Endodermal cell (in vitro differentiated cells): Measurements from ENCODE around the gene FHDC1. TPM values are rescaled to one million over a fixed set of nuclear protein-coding genes. Genes with fewer than 3 reads are reported as not detected.

Source experiments
- DNase-seq: peaks from one replicate; pipeline ENCODE4 v3.0.0-alpha.2; 2017
- H3K27ac ChIP-seq: 2 replicates; pipeline ENCODE4 v1.5.1; 2013; ENCODE audit warnings: mild to moderate bottlenecking, low read depth, low read length, moderate library complexity
- H3K27me3 ChIP-seq: 2 replicates; pipeline ENCODE4 v1.6.1; 2013; ENCODE audit warnings: mild to moderate bottlenecking, low read length, moderate library complexity; ENCODE audit not compliant: insufficient read depth, control insufficient read depth, poor library complexity, severe bottlenecking
- H3K36me3 ChIP-seq: 2 replicates; pipeline ENCODE4 v1.7.0; 2013; ENCODE audit warnings: mild to moderate bottlenecking, low read length, moderate library complexity; ENCODE audit not compliant: control insufficient read depth, insufficient read depth
- H3K4me1 ChIP-seq: one replicate; pipeline ENCODE4 v1.7.0; 2013; ENCODE audit warnings: low read length; ENCODE audit not compliant: control insufficient read depth, insufficient read depth
- H3K4me3 ChIP-seq: 2 replicates; pipeline ENCODE4 v1.5.1; 2013; ENCODE audit warnings: mild to moderate bottlenecking, low read length, moderate library complexity
- H3K9ac ChIP-seq: 2 replicates; pipeline ENCODE4 v1.6.1; 2013; ENCODE audit warnings: mild to moderate bottlenecking, low read length, moderate library complexity; ENCODE audit not compliant: poor library complexity, severe bottlenecking; ENCODE audit errors: extremely low read depth
- H3K9me3 ChIP-seq: 2 replicates; pipeline ENCODE4 v1.6.1; 2013; ENCODE audit warnings: mild to moderate bottlenecking, low read length, moderate library complexity; ENCODE audit not compliant: control insufficient read depth
- H3K27ac Mint-ChIP-seq: 2 replicates; pipeline ENCODE4 v1.8.0; 2020; ENCODE audit warnings: mixed read lengths
- H3K27me3 Mint-ChIP-seq: 2 replicates; pipeline ENCODE4 v1.8.0; 2021; ENCODE audit warnings: mild to moderate bottlenecking, mixed read lengths; ENCODE audit not compliant: insufficient read depth
- H3K36me3 Mint-ChIP-seq: 2 replicates; pipeline ENCODE4 v1.8.0; 2020; ENCODE audit warnings: low read depth, mixed read lengths
- H3K4me1 Mint-ChIP-seq: 2 replicates; pipeline ENCODE4 v1.8.0; 2020; ENCODE audit warnings: mixed read lengths
- H3K4me3 Mint-ChIP-seq: 2 replicates; pipeline ENCODE4 v1.8.0; 2020; ENCODE audit warnings: mild to moderate bottlenecking, moderate library complexity, mixed read lengths
- H3K9me3 Mint-ChIP-seq: 2 replicates; pipeline ENCODE4 v1.8.0; 2020; ENCODE audit warnings: mild to moderate bottlenecking, mixed read lengths
- WGBS, 2 experiments: methylation state at CpG; one replicate each; pipeline versions ENCODE4 v1.1.5 to v1.1.7; 2013; ENCODE audit warnings: missing lambda C conversion rate in 2 of 2, mixed read lengths in 1 of 2; ENCODE audit not compliant: insufficient coverage in 1 of 2, insufficient read length in 1 of 2; 5-methylcytosine and 5-hydroxymethylcytosine counted together
- total RNA-seq, 2 donors: library from RNA; stranded (reverse); fragmentation: NEBNext Ultra II Directional in 1 of 2; extraction: Animal tissue kit (Norgen Biotek cat#: 25700) in 1 of 2; gene quantifications; 2 replicates in 1 of 2; 3 replicates in 1 of 2; pipeline ENCODE4 v1.2.1, GENCODE V29; 2021
- TF ChIP-seq, protein P1 (sequence below): fragments of 200-600 bp; sonication (generic); conservative IDR thresholded peaks from 2 replicates; pipeline ENCODE4 v1.5.0; 2021; ENCODE audit warnings: antibody characterized with exemption, mild to moderate bottlenecking

Gene FHDC1
- total RNA-seq, 2 donors from 2014 or later = 2.5 to 7.9 TPM

DNA sequence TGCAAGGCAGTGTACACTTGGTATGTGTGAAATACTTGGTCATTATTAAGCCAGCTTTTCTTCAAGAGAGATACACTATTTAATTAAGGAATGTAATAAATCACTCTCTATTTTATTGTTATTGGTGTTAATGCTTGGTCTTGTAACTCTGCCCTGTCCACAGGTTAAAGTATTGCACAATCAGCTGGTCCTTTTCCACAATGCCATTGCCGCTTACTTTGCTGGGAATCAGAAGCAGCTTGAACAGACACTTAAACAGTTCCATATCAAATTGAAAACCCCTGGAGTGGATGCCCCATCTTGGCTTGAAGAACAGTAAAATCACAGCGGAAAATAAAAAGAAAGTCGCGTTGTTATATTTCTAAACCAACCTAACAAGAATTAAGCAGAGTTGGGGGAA, 26.2 kb upstream of the FHDC1 start:
- TF ChIP-seq, protein P1, sequence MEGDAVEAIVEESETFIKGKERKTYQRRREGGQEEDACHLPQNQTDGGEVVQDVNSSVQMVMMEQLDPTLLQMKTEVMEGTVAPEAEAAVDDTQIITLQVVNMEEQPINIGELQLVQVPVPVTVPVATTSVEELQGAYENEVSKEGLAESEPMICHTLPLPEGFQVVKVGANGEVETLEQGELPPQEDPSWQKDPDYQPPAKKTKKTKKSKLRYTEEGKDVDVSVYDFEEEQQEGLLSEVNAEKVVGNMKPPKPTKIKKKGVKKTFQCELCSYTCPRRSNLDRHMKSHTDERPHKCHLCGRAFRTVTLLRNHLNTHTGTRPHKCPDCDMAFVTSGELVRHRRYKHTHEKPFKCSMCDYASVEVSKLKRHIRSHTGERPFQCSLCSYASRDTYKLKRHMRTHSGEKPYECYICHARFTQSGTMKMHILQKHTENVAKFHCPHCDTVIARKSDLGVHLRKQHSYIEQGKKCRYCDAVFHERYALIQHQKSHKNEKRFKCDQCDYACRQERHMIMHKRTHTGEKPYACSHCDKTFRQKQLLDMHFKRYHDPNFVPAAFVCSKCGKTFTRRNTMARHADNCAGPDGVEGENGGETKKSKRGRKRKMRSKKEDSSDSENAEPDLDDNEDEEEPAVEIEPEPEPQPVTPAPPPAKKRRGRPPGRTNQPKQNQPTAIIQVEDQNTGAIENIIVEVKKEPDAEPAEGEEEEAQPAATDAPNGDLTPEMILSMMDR = no peak
- Histone ChIP-seq H3K36me3 (peaks cover 37% of the 10 kb centered on the region), H3K9ac (no peak overlapping the region), H3K4me3 (no peak overlapping the region), H3K9me3 (no peaks in the 10 kb centered on the region), H3K27me3 (no peaks in the 10 kb centered on the region), H3K27ac (no peak overlapping the region), H3K4me1 (no peaks in the 10 kb centered on the region)
- DNase-seq = no peak
- Mint-ChIP-seq H3K4me1 (no peaks in the 10 kb centered on the region), H3K36me3 (peaks cover 36% of the 10 kb centered on the region), H3K27ac (no peak overlapping the region), H3K27me3 (no peaks in the 10 kb centered on the region), H3K9me3 (no peaks in the 10 kb centered on the region), H3K4me3 (no peak overlapping the region)
- WGBS, 2 experiments = 91 to 93% methylated on average over 1 to 4 of the region's 4 CpGs

DNA sequence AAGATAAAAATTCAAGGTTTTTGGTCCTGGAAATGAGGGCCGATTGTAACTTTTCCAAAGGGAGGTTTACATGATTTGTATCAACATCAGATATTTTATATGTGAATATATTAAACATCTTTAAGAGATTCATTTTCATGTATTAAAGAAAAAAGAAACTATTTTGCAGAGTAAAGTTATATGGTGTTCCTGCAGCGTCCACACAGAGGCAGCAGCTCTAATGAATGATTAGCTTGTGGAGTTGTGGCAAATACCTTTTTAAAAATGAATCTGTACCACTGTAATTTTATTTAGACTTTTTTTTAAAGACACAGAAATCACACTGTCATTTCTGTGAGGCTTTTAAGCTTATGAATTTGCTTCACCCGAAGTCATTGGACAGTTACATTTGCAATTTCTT, 25.6 kb upstream of the FHDC1 start:
- TF ChIP-seq, protein P1 = peak; percentile 22
- H3K27me3 Mint-ChIP-seq = no peaks in the 10 kb centered on the region
- H3K36me3 Mint-ChIP-seq = peaks cover 35% of the 10 kb centered on the region
- H3K9ac ChIP-seq = no peak overlapping the region
- DNase-seq = no peak
- H3K36me3 ChIP-seq = peaks cover 37% of the 10 kb centered on the region
- no peak overlapping the region for H3K4me3 ChIP-seq
- H3K27me3 ChIP-seq = no peaks in the 10 kb centered on the region
- H3K4me1 ChIP-seq = no peaks in the 10 kb centered on the region
- no peaks in the 10 kb centered on the region for H3K9me3 Mint-ChIP-seq
- no peak overlapping the region for H3K27ac ChIP-seq
- peaks cover 3% of the 10 kb centered on the region for H3K9me3 ChIP-seq
- H3K27ac Mint-ChIP-seq = no peak overlapping the region
- no peak overlapping the region for H3K4me3 Mint-ChIP-seq
- 72 to 100% methylated on average over 1 to 3 of the region's 3 CpGs for WGBS, 2 experiments
- H3K4me1 Mint-ChIP-seq = no peaks in the 10 kb centered on the region

DNA sequence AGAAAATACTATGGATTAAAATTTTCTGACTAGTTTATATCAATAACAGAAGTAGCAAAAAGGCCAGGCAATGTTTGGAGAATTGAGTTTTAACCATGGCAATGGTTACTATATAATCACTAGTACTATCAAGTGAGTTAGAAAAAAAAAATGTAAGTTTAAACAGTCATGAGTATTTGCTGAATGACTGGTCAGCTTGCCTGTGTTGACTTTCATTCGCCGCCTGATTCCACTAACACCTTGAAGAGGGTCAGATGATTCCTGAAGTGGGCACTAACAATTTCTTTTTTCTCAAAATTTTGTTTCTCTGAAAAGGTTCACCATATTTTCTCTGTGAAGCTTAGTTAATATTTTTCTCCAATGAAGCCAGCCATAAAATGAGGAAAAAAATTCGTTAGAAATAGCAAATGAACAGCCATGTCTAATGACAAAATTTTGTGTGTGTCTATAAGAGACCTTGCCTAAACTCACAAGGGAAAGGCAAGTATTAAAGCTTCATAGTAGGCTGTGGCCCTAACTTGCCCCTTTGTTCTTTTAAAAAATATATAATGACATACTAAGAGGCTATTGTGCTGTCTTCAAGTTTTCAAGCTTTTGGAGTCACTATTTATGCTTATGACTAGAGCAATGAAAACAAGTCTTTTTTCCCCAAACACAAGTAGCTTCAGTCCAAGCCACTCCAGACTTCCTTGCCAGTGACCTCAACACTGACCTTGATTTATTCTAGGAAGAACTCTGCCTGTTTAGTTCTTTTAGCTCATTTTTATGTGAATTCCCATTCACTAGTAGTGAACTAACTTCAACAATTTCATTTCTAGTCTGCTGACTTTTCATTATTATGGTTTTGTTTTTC, 18.4 kb upstream of the FHDC1 start:
- 96 to 100% methylated on average over 3 of the region's 3 CpGs for WGBS, 2 experiments
- H3K4me1 Mint-ChIP-seq = no peaks in the 10 kb centered on the region
- H3K27ac Mint-ChIP-seq = no peak overlapping the region
- peaks cover 46% of the 10 kb centered on the region for H3K9me3 Mint-ChIP-seq
- Histone ChIP-seq H3K9me3 (peaks cover 54% of the 10 kb centered on the region), H3K4me1 (no peaks in the 10 kb centered on the region), H3K4me3 (no peak overlapping the region), H3K27me3 (no peaks in the 10 kb centered on the region), H3K9ac (no peak overlapping the region), H3K36me3 (peaks cover 6% of the 10 kb centered on the region), H3K27ac (no peak overlapping the region)
- no peaks in the 10 kb centered on the region for H3K27me3 Mint-ChIP-seq
- peaks cover 43% of the 10 kb centered on the region for H3K36me3 Mint-ChIP-seq
- no peak overlapping the region for H3K4me3 Mint-ChIP-seq
- no peak for DNase-seq
- TF ChIP-seq, protein P1 = no peak
